GM18508 (cell line): ENCODE data around the gene SELENOK.
"Not testable (repeated sequence)": the region's sequence is repeated elsewhere in the genome, so short reads cannot be mapped to it uniquely, and the experiment has no call there.

Experiments used
- ATAC-seq: cut with Tn5 transposase; IDR thresholded peaks from one replicate; pipeline ENCODE4 v1.9.1; 2021; ENCODE audit warnings: moderate number of reproducible peaks; ENCODE audit not compliant: insufficient read depth, unreplicated experiment

SELENOK gene

GRCh38 chr3:53891497-53892285 lies at the start of gene SELENOK:
Gene SELENOK (minus strand): TSS chr3:53891859.
- ATAC-seq: peak; percentile 93

- no peak for ATAC-seq
Observed at GRCh38 chr3:53941184-53941583, 49.5 kb upstream of the SELENOK start.

GRCh38 chr3:53940623-53941022 lies 49.0 kb upstream of the SELENOK start:
- ATAC-seq: no peak

- no peak for ATAC-seq
Observed at GRCh38 chr3:53939813-53940212, 48.2 kb upstream of the SELENOK start.

GRCh38 chr3:53939086-53939582 lies 47.5 kb upstream of the SELENOK start:
- no peak for ATAC-seq

- no peak for ATAC-seq
Observed at GRCh38 chr3:53938645-53939044, 47.0 kb upstream of the SELENOK start.

GRCh38 chr3:53936347-53936746 lies 44.7 kb upstream of the SELENOK start:
- no peak for ATAC-seq

GRCh38 chr3:53935283-53935901 lies 43.7 kb upstream of the SELENOK start:
- ATAC-seq: no peak

GRCh38 chr3:53927208-53927872 lies 35.7 kb upstream of the SELENOK start:
- not testable (repeated sequence) for ATAC-seq

- ATAC-seq: no peak
Observed at GRCh38 chr3:53921296-53921695, 29.6 kb upstream of the SELENOK start.

- no peak for ATAC-seq
Observed at GRCh38 chr3:53919741-53920140, 28.1 kb upstream of the SELENOK start.

GRCh38 chr3:53913401-53913800 lies 21.7 kb upstream of the SELENOK start:
- no peak for ATAC-seq

GRCh38 chr3:53902711-53903110 lies 11.1 kb upstream of the SELENOK start:
- no peak for ATAC-seq

GRCh38 chr3:53902067-53902466 lies 10.4 kb upstream of the SELENOK start:
- ATAC-seq: no peak

- ATAC-seq: no peak
Observed at GRCh38 chr3:53900666-53901331, 9.1 kb upstream of the SELENOK start.

GRCh38 chr3:53899750-53900149 lies 8.1 kb upstream of the SELENOK start:
- no peak for ATAC-seq

GRCh38 chr3:53892286-53892637 lies 603 bp upstream of the SELENOK start:
- ATAC-seq: no peak

- ATAC-seq: no peak
Observed at GRCh38 chr3:53890726-53891475, 758 bp downstream of the SELENOK start.

- ATAC-seq: no peak
Observed at GRCh38 chr3:53888232-53888631, 3.4 kb downstream of the SELENOK start.

GRCh38 chr3:53887446-53887845 lies 4.2 kb downstream of the SELENOK start:
- ATAC-seq: no peak
